H9 (cell line): ENCODE data around the gene GLYR1. TPM values are rescaled to one million over a fixed set of nuclear protein-coding genes. Genes with fewer than 3 reads are reported as not detected.

Experiments used
- DNase-seq: peaks from one replicate; pipeline ENCODE4 v3.0.0-alpha.2; 2017
- H2AFZ ChIP-seq: one replicate; pipeline ENCODE4 v1.6.1; 2013; ENCODE audit warnings: mild to moderate bottlenecking, low read length, control low read depth, moderate library complexity
- H2AK5ac ChIP-seq: 2 replicates; pipeline ENCODE4 v1.6.1; 2013; ENCODE audit warnings: low read length, control low read depth, mixed read lengths; ENCODE audit not compliant: insufficient read length
- H2BK120ac ChIP-seq: one replicate; pipeline ENCODE4 v1.6.1; 2013; ENCODE audit warnings: low read depth, mild to moderate bottlenecking, low read length, control low read depth, inconsistent platforms; ENCODE audit not compliant: poor library complexity, severe bottlenecking
- H2BK12ac ChIP-seq: 2 replicates; pipeline ENCODE4 v1.6.1; 2013; ENCODE audit warnings: low read length, control low read depth, mixed read lengths, low read depth; ENCODE audit not compliant: insufficient read length
- H2BK15ac ChIP-seq: 2 replicates; pipeline ENCODE4 v1.6.1; 2013; ENCODE audit warnings: low read depth, low read length, control low read depth
- H2BK20ac ChIP-seq: one replicate; pipeline ENCODE4 v1.6.1; 2013; ENCODE audit warnings: low read depth, mild to moderate bottlenecking, low read length, control low read depth, inconsistent platforms; ENCODE audit not compliant: poor library complexity, severe bottlenecking
- H2BK5ac ChIP-seq: 2 replicates; pipeline ENCODE4 v1.6.1; 2013; ENCODE audit warnings: low read length, control low read depth, mixed read lengths; ENCODE audit not compliant: insufficient read length
- H3K14ac ChIP-seq: 2 replicates; pipeline ENCODE4 v1.6.1; 2013; ENCODE audit warnings: low read length, control low read depth; ENCODE audit not compliant: insufficient read depth
- H3K18ac ChIP-seq: 2 replicates; pipeline ENCODE4 v1.6.1; 2013; ENCODE audit warnings: low read depth, mild to moderate bottlenecking, mixed read lengths, low read length, control low read depth; ENCODE audit not compliant: insufficient read length
- H3K23ac ChIP-seq: 2 replicates; pipeline ENCODE4 v1.6.1; 2013; ENCODE audit warnings: low read length, control low read depth, mixed read lengths, low read depth; ENCODE audit not compliant: insufficient read length
- H3K23me2 ChIP-seq: 2 replicates; pipeline ENCODE4 v1.6.1; 2013; ENCODE audit warnings: low read depth, mild to moderate bottlenecking, mixed read lengths, low read length, control low read depth; ENCODE audit not compliant: insufficient read length, poor library complexity, severe bottlenecking
- H3K27ac ChIP-seq: 2 replicates; pipeline ENCODE4 v1.5.1; 2013; ENCODE audit warnings: low read length, control low read depth, mixed read lengths, low read depth; ENCODE audit not compliant: insufficient read length
- H3K27me3 ChIP-seq: 2 replicates; pipeline ENCODE4 v1.6.1; 2013; ENCODE audit warnings: low read length, control low read depth, inconsistent platforms; ENCODE audit not compliant: insufficient read depth
- H3K4ac ChIP-seq: 2 replicates; pipeline ENCODE4 v1.6.1; 2013; ENCODE audit warnings: low read depth, mild to moderate bottlenecking, control low read depth, inconsistent platforms, low read length, moderate library complexity
- H3K4me1 ChIP-seq: 2 replicates; pipeline ENCODE4 v1.6.1; 2013; ENCODE audit warnings: low read length, control low read depth, inconsistent platforms; ENCODE audit not compliant: insufficient read depth
- H3K4me2 ChIP-seq: 2 replicates; pipeline ENCODE4 v1.6.1; 2013; ENCODE audit warnings: low read length, control low read depth, mixed read lengths; ENCODE audit not compliant: insufficient read length, insufficient read depth
- H3K56ac ChIP-seq: 2 replicates; pipeline ENCODE4 v1.6.1; 2013; ENCODE audit warnings: low read depth, mild to moderate bottlenecking, mixed read lengths, low read length, control low read depth; ENCODE audit not compliant: insufficient read length
- H3K79me1 ChIP-seq: 2 replicates; pipeline ENCODE4 v1.6.1; 2013; ENCODE audit warnings: low read depth, mild to moderate bottlenecking, moderate library complexity, low read length, control low read depth, inconsistent platforms; ENCODE audit not compliant: insufficient read depth, poor library complexity, severe bottlenecking
- H3K79me2 ChIP-seq: 2 replicates; pipeline ENCODE4 v1.6.1; 2013; ENCODE audit warnings: low read length, control low read depth, inconsistent platforms; ENCODE audit not compliant: insufficient read depth
- H3K9ac ChIP-seq: 2 replicates; pipeline ENCODE4 v1.6.1; 2013; ENCODE audit warnings: low read length, control low read depth, mixed read lengths; ENCODE audit not compliant: insufficient read length; ENCODE audit errors: extremely low read depth
- H3K9me3 ChIP-seq: one replicate; pipeline ENCODE4 v1.6.1; 2013; ENCODE audit warnings: low read depth, low read length, inconsistent platforms; ENCODE audit not compliant: control insufficient read depth
- H3T11ph ChIP-seq: one replicate; pipeline ENCODE4 v1.6.1; 2013; ENCODE audit warnings: mild to moderate bottlenecking, low read length, control low read depth, inconsistent platforms
- H4K20me1 ChIP-seq: one replicate; pipeline ENCODE4 v1.6.1; 2013; ENCODE audit not compliant: control insufficient read depth, insufficient read length, insufficient read depth
- H4K5ac ChIP-seq: 2 replicates; pipeline ENCODE4 v1.6.1; 2013; ENCODE audit warnings: low read depth, mild to moderate bottlenecking, mixed read lengths, low read length, control low read depth; ENCODE audit not compliant: insufficient read length
- H4K8ac ChIP-seq: replicated peaks from 2 replicates; pipeline ENCODE4 v1.6.1; 2013; ENCODE audit warnings: low read length, control low read depth, mixed read lengths, low read depth; ENCODE audit not compliant: insufficient read length
- H4K91ac ChIP-seq: 2 replicates; pipeline ENCODE4 v1.6.1; 2013; ENCODE audit warnings: low read depth, mild to moderate bottlenecking, moderate library complexity, mixed read lengths, low read length, control low read depth; ENCODE audit not compliant: insufficient read length
- H3K27ac Mint-ChIP-seq, 3 experiments: 2 replicates in 2 of 3; 3 replicates in 1 of 3; pipeline ENCODE4 v1.8.0; 2020 to 2021; ENCODE audit warnings: mixed read lengths in 3 of 3, mild to moderate bottlenecking in 1 of 3, moderate library complexity in 1 of 3
- H3K27me3 Mint-ChIP-seq: 2 replicates; pipeline ENCODE4 v1.8.0; 2021; ENCODE audit warnings: low read depth, mild to moderate bottlenecking, moderate library complexity, mixed read lengths
- H3K36me3 Mint-ChIP-seq, 3 experiments: 2 replicates in 2 of 3; 3 replicates in 1 of 3; pipeline ENCODE4 v1.8.0; 2020 to 2021; ENCODE audit warnings: low read depth in 3 of 3, mixed read lengths in 3 of 3; ENCODE audit not compliant: insufficient read depth in 1 of 3
- H3K4me1 Mint-ChIP-seq, 2 experiments: 2 replicates each; pipeline ENCODE4 v1.8.0; 2020; ENCODE audit warnings: mixed read lengths in 2 of 2
- H3K4me3 Mint-ChIP-seq, 2 experiments: 2 replicates in 1 of 2; 3 replicates in 1 of 2; pipeline ENCODE4 v1.8.0; 2020 to 2021; ENCODE audit warnings: mild to moderate bottlenecking in 2 of 2, mixed read lengths in 2 of 2, moderate library complexity in 1 of 2
- H3K9me3 Mint-ChIP-seq, 2 experiments: 2 replicates in 1 of 2; 3 replicates in 1 of 2; pipeline ENCODE4 v1.8.0; 2020; ENCODE audit warnings: mild to moderate bottlenecking in 2 of 2, mixed read lengths in 2 of 2, moderate library complexity in 1 of 2
- WGBS: extraction: QIAGEN DNeasy Blood & Tissue Kit; methylation state at CpG from one replicate; pipeline ENCODE4 v1.1.7; 2013; ENCODE audit warnings: missing lambda C conversion rate, low lambda C conversion rate, mixed read lengths; ENCODE audit not compliant: insufficient read length; ENCODE audit errors: extremely low coverage; 5-methylcytosine and 5-hydroxymethylcytosine counted together
- total RNA-seq: library from RNA; stranded (reverse); gene quantifications from 2 replicates; pipeline ENCODE4 v1.2.1, GENCODE V29; 2021
- TF ChIP-seq, protein P1 (sequence below): fragments of 200-600 bp; sonication (generic); conservative IDR thresholded peaks from 3 replicates; pipeline ENCODE4 v1.8.0; 2021; ENCODE audit warnings: antibody characterized with exemption, mild to moderate bottlenecking

GLYR1 gene
- total RNA-seq, 1 experiment from 2014 or later: 114 TPM

DNA sequence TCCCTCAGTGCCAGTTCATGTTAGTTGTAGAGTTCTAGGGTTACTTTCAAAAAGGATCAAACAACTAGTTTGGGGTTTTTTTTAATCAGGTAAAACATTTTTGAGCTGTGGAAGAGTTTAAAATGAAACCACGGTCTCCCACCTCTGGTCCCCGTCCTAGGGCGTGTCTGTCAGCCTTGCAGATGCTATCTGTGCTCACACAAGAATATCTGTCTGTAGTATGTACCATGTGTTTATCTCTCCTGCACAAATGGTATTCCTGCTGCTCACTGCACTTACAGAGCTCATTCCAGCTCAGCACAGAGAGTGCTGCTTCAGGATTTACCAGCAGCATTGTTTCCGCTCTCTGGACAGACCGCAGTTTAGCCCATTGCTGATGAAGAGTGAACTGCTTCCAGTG lies 39.1 kb upstream of the GLYR1 start:
- H4K91ac ChIP-seq: no peak overlapping the region
- no peak overlapping the region for H2AFZ ChIP-seq
- H3K27ac ChIP-seq: no peak overlapping the region
- no peaks in the 10 kb centered on the region for H3K9me3 Mint-ChIP-seq
- H3K23me2 ChIP-seq: no peaks in the 10 kb centered on the region
- H3T11ph ChIP-seq: no peak overlapping the region
- H2AK5ac ChIP-seq: no peak overlapping the region
- no peak overlapping the region for H3K4me3 Mint-ChIP-seq
- no peak overlapping the region for H3K18ac ChIP-seq
- WGBS: no CpG with 5 or more reads among the region's 5 CpGs
- H3K79me1 ChIP-seq: no peaks in the 10 kb centered on the region
- H3K4ac ChIP-seq: no peak overlapping the region
- no peak overlapping the region for H3K56ac ChIP-seq
- no peak for DNase-seq
- 0 out of 7 replicates have a peak overlapping the region, but pooled peaks of 1 of the 3 experiments have one; percentile 68 for H3K27ac Mint-ChIP-seq
- peaks cover 37 to 92% (median 81%) of the 10 kb centered on the region in 3 experiments for H3K36me3 Mint-ChIP-seq
- H4K8ac ChIP-seq: no peak overlapping the region
- no peak overlapping the region for H2BK5ac ChIP-seq
- TF ChIP-seq, protein P1, sequence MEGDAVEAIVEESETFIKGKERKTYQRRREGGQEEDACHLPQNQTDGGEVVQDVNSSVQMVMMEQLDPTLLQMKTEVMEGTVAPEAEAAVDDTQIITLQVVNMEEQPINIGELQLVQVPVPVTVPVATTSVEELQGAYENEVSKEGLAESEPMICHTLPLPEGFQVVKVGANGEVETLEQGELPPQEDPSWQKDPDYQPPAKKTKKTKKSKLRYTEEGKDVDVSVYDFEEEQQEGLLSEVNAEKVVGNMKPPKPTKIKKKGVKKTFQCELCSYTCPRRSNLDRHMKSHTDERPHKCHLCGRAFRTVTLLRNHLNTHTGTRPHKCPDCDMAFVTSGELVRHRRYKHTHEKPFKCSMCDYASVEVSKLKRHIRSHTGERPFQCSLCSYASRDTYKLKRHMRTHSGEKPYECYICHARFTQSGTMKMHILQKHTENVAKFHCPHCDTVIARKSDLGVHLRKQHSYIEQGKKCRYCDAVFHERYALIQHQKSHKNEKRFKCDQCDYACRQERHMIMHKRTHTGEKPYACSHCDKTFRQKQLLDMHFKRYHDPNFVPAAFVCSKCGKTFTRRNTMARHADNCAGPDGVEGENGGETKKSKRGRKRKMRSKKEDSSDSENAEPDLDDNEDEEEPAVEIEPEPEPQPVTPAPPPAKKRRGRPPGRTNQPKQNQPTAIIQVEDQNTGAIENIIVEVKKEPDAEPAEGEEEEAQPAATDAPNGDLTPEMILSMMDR: no peak
- no peaks in the 10 kb centered on the region for H3K4me1 Mint-ChIP-seq
- no peaks in the 10 kb centered on the region for H4K20me1 ChIP-seq
- H3K9me3 ChIP-seq: no peaks in the 10 kb centered on the region
- no peak overlapping the region for H4K5ac ChIP-seq
- no peak overlapping the region for H2BK12ac ChIP-seq
- H2BK120ac ChIP-seq: no peak overlapping the region
- no peak overlapping the region for H2BK15ac ChIP-seq
- no peaks in the 10 kb centered on the region for H3K79me2 ChIP-seq
- no peaks in the 10 kb centered on the region for H3K27me3 Mint-ChIP-seq
- H3K23ac ChIP-seq: no peak overlapping the region
- H2BK20ac ChIP-seq: no peak overlapping the region
- H3K27me3 ChIP-seq: no peaks in the 10 kb centered on the region
- H3K9ac ChIP-seq: no peak overlapping the region
- no peak overlapping the region for H3K4me2 ChIP-seq
- H3K4me1 ChIP-seq: no peaks in the 10 kb centered on the region
- no peak overlapping the region for H3K14ac ChIP-seq
